Measurements from ENCODE around the gene SLAMF7. TPM values are rescaled to one million over a fixed set of nuclear protein-coding genes. Genes with fewer than 3 reads are reported as not detected.
"Not testable (repeated sequence)": the region's sequence is repeated elsewhere in the genome, so short reads cannot be mapped to it uniquely, and the experiment has no call there.

SLAMF7 gene, protein sequence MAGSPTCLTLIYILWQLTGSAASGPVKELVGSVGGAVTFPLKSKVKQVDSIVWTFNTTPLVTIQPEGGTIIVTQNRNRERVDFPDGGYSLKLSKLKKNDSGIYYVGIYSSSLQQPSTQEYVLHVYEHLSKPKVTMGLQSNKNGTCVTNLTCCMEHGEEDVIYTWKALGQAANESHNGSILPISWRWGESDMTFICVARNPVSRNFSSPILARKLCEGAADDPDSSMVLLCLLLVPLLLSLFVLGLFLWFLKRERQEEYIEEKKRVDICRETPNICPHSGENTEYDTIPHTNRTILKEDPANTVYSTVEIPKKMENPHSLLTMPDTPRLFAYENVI
- 100 to 1,000 TPM; 152 to 162 TPM for total RNA-seq

DNA sequence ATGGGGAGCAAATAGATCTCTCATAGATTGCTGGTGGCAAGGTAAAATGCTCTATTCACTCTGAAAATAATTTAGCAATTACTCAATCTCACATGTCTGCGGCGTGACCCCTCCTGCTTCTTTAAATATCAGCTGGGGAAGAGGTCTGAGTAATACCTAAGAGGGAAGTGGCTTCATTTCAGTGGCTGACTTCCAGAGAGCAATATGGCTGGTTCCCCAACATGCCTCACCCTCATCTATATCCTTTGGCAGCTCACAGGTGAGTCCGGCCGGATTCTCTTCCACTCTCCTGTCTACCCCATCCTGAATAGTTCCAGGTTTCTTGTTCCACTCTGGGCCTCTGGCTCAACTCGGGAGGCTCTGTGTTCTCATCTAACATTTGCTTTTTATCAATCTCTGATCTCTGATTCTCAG is at the start of gene SLAMF7:
Gene SLAMF7 (plus strand): TSS at position 150 of the 414 bp plus-strand sequence. CDS start 55 bp downstream, at position 205.
- DNase-seq = peak; percentile 48
- peak within 1 kb of the TSS; percentile 89 for H3K4me3 Mint-ChIP-seq
- H3K27me3 Mint-ChIP-seq = no peaks in the 10 kb centered on the region
- peaks cover 72% of the 10 kb centered on the region for H3K4me1 Mint-ChIP-seq
- H3K9me3 Mint-ChIP-seq = peaks cover 33% of the 10 kb centered on the region
- peaks cover 84% of the 10 kb centered on the region for H3K36me3 Mint-ChIP-seq
- H3K27ac Mint-ChIP-seq = peak within 1 kb of the TSS; percentile 94

DNA sequence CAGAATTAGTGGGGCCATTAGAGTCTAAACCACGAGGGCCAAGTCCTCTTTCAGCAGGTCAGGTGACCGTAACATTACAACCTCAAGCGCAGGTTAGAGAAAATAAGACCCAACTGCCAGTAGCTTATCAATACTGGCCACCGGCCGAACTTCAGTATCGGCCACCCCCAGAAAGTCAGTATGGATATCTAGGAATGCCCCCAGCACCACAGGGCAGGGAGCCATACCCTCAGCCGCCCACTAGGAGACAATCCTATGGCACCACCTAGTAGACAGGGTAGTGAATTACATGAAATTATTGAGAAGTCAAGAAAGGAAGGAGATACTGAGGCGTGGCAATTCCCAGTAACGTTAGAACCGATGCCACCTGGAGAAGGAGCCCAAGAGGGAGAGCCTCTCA is 46.7 kb upstream of the SLAMF7 start:
- H3K27me3 Mint-ChIP-seq, H3K9me3 Mint-ChIP-seq, DNase-seq: not testable (repeated sequence)
- Mint-ChIP-seq H3K4me3 (peak overlapping the region; percentile 20), H3K36me3 (peaks cover 66% of the 10 kb centered on the region), H3K4me1 (peaks cover 65% of the 10 kb centered on the region), H3K27ac (peak overlapping the region; percentile 83)

DNA sequence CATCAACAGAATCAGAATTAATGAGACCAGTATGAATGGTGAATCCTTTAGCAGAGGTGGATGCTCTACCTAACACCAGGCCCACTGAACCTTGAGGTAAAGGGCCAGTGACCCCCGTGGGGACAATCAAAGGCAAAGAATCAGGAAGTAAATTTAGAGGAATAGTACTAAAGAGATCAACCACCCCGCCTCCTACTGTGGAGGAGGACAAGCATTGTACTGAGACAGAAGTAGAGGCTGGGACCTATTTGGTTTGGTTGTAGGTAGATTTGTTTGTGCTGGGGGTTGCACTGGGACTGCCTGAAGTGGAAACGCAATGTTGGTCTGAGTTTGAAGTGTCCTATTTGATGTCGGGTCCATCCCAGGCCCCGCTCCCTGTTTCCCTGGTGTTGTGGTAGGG is 36.9 kb upstream of the SLAMF7 start:
- peaks cover 77% of the 10 kb centered on the region for H3K4me1 Mint-ChIP-seq
- no peak for DNase-seq
- H3K9me3 Mint-ChIP-seq = no peaks in the 10 kb centered on the region
- H3K27ac Mint-ChIP-seq = peak overlapping the region; percentile 61
- no peaks in the 10 kb centered on the region for H3K27me3 Mint-ChIP-seq
- peak overlapping the region; percentile 47 for H3K4me3 Mint-ChIP-seq
- peaks cover 49% of the 10 kb centered on the region for H3K36me3 Mint-ChIP-seq

DNA sequence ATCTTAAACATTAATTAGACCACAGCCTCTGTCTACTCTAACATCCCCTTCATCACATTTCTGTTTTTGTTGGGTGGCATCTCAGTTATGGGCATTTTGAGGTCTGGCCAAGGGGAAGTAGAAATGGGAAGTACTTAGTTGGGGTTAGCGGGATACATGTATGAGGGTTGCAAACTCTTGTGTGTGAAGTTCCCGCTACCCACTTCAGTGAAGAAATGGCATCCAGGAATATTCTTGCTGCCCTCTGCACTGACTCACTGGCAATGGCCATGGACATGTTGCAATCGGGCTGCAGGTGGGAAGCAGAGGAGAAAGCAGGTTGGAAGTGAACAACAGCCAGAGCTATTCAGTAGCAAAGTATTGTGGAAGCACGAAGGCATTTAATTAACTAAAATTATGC is 34.8 kb upstream of the SLAMF7 start:
- no peaks in the 10 kb centered on the region for H3K27me3 Mint-ChIP-seq
- peak overlapping the region; percentile 49 for H3K27ac Mint-ChIP-seq
- H3K4me1 Mint-ChIP-seq = peaks cover 62% of the 10 kb centered on the region
- H3K4me3 Mint-ChIP-seq = peak overlapping the region; percentile 47
- DNase-seq = no peak
- peaks cover 38% of the 10 kb centered on the region for H3K36me3 Mint-ChIP-seq
- no peaks in the 10 kb centered on the region for H3K9me3 Mint-ChIP-seq

DNA sequence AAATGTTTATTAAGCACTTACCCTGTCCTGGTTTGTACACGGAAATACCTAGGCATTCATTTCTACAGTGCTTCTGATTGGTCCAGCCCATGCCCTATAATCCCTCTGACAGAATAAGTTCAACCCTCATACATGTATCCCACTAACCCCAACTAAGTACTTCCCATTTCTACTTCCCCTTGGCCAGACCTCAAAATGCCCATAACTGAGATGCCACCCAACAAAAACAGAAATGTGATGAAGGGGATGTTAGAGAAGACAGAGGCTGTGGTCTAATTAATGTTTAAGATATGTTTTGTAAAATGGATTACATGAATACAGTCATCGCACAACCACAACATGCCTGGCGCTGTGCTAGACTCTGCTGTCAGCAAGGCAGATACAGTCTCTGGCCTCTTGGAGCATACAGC is 33.8 kb upstream of the SLAMF7 start:
- not testable (repeated sequence) for H3K9me3 Mint-ChIP-seq, DNase-seq, H3K27me3 Mint-ChIP-seq, H3K4me3 Mint-ChIP-seq, H3K27ac Mint-ChIP-seq
- H3K36me3 Mint-ChIP-seq = peaks cover 36% of the 10 kb centered on the region
- peaks cover 58% of the 10 kb centered on the region for H3K4me1 Mint-ChIP-seq

DNA sequence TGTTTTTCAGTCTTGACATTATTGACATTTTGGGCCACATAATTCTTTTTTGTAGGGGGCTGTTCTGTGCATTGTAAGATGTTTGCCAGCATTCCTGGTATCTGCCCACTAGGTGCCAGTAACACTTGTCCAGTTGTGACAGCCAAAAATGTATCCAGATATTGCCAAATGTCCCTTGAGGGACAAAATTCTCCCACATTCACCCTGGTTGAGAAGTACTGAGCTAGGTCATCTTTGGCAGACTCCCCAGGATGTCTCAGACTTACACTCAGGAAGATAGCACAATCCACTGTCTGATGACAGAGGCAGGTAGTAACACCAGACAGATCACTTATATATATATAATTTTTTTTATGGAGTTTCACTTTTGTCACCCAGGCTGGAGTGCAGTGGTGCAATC is 33.3 kb upstream of the SLAMF7 start:
- H3K36me3 Mint-ChIP-seq = peaks cover 32% of the 10 kb centered on the region
- H3K4me1 Mint-ChIP-seq = peaks cover 52% of the 10 kb centered on the region
- no peak overlapping the region for H3K4me3 Mint-ChIP-seq
- no peaks in the 10 kb centered on the region for H3K27me3 Mint-ChIP-seq
- DNase-seq = no peak
- H3K27ac Mint-ChIP-seq = no peak overlapping the region
- no peaks in the 10 kb centered on the region for H3K9me3 Mint-ChIP-seq

DNA sequence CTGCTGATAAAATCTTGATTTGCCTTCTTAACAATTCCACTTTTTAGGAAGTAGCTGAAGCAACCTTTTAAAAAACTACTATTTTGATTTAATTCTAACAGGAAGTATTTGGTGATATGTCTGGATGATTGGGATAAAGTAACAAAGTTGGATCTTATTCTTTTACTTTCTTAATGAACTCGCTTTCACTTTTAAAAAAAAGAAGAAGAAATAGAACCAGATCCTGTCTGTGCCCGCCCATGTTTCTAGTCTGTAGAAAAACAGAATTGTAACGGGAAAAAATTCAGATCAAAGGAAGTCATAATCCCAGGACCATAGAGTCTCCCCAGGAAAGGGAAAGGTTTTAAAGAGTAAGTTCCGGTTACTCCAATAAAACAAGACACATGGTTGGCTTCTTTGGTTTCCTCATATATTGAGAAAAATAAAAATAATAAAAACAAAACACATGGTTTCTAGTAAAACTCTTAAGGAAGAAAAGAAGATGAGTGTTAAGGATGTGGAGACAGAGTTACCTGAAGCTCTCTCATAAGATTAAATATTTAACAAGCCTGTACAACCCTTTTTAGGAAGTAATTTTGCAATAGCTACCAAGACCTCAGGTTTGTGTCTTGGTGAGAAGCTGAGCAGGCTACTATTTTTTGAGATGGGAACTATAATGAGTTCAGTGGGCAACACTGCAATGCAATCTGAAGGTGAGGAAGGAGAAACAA is 32.4 kb upstream of the SLAMF7 start:
- peaks cover 27% of the 10 kb centered on the region for H3K36me3 Mint-ChIP-seq

DNA sequence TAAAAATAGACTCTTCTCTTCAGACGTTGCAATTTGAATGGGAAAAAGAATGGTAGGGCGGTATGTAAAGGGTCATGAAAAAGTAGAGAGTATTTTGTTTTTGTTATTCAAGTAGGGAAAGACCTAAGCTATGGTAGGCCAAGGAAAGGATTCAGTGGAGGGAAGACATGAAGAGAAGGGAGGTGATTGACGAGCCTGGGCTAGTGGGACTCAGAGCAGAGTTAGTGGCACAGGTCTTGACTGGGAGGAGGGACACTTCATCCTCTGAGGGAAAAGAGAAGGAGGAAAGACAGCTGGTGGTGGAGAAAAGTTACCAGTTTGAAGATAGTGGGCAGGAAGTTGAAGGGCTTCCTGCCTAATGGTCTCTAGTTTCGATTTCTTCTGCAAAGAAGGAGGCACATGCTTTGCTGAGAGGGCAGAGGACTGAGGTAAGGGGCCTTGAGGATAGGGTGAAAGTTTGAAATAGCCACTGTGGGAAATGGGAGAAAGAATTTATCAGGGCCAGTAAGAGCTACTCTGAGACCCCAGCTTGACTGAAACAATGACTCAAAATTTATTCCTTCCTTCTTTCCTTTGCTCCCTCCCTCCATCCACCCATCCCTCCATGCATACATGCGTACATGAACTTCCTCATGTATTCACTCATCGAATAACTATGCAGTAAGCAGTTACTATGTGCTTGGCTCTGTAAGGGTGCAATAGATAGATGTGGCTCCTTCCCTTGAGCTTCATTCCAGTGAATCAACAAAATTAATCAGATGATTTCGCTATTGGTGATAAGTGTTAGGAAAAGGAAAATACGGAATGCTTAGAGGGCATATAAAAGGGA is 31.6 kb upstream of the SLAMF7 start:
- H3K9me3 Mint-ChIP-seq = no peaks in the 10 kb centered on the region
- H3K4me3 Mint-ChIP-seq = no peak overlapping the region
- H3K36me3 Mint-ChIP-seq = peaks cover 19% of the 10 kb centered on the region
- peaks cover 42% of the 10 kb centered on the region for H3K4me1 Mint-ChIP-seq
- no peak overlapping the region for H3K27ac Mint-ChIP-seq
- H3K27me3 Mint-ChIP-seq = no peaks in the 10 kb centered on the region
- DNase-seq = no peak

More for the DNA sequence above, 32.4 kb upstream of the SLAMF7 start:
- no peaks in the 10 kb centered on the region for H3K9me3 Mint-ChIP-seq
- DNase-seq = no peak
- H3K4me3 Mint-ChIP-seq = no peak overlapping the region
- no peak overlapping the region for H3K27ac Mint-ChIP-seq
- H3K4me1 Mint-ChIP-seq = peaks cover 44% of the 10 kb centered on the region
- no peaks in the 10 kb centered on the region for H3K27me3 Mint-ChIP-seq

DNA sequence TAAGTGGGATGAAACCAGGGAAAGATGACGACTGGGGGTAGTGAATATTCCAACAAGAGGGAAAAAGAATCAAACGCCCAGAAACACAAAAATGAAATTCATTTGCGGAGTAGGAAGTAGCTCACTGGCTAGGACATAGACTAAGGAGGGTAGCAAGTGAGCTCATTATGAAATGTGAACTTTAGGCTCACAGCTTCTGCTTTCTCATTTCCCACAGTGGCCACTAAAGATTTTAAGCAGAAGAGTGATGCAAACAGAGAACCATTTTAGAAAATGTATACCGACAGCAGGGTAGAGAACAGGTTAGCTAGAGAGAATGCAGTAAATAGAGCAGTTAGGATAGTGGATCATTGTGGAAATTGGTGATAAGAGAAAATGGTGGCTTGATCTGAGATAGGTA is 30.9 kb upstream of the SLAMF7 start:
- no peak for DNase-seq
- no peak overlapping the region for H3K4me3 Mint-ChIP-seq
- H3K27ac Mint-ChIP-seq = no peak overlapping the region
- no peaks in the 10 kb centered on the region for H3K9me3 Mint-ChIP-seq
- H3K36me3 Mint-ChIP-seq = peaks cover 13% of the 10 kb centered on the region
- H3K4me1 Mint-ChIP-seq = peaks cover 42% of the 10 kb centered on the region
- no peaks in the 10 kb centered on the region for H3K27me3 Mint-ChIP-seq

DNA sequence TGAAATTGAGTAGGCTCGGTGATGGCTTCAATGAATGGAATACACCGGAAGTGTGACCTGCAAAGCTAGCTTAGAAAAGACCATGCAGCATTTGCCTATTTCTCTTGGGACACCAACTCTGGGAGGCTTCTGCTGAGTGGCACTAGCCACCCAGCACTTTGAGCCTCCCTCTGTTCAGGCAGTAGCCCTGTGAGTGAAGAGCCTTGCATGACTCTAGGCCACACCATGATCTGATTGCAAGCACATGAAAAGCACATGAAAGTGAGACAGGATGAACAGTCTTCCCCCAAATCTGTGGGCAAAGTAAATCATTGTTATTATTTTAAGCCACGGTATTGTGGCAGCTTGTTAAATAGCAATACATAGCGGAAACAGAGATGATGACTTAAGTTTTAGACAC is 30.2 kb upstream of the SLAMF7 start:
- DNase-seq = no peak
- Mint-ChIP-seq H3K27ac (no peak overlapping the region), H3K36me3 (peaks cover 6% of the 10 kb centered on the region), H3K9me3 (no peaks in the 10 kb centered on the region), H3K4me3 (no peak overlapping the region), H3K4me1 (peaks cover 40% of the 10 kb centered on the region), H3K27me3 (no peaks in the 10 kb centered on the region)

DNA sequence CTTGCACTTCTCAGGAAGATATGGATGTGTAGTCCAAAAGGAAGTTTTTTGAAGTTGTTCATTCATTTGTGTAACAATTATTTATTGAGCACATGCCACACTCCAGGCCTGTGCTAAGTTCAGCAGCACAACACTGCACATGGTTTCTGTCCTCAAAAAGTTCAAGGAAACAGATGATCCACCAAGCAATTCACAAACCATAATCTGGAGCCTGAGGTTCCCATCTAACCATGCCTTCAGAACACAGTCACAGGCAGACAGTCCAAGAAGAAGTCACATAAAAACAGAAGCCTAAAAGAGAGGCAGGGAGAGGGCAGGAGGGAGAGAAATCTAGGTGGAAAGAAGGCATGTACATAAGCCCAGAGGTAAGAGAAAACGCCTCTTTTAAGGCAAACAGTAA is 29.3 kb upstream of the SLAMF7 start:
- Mint-ChIP-seq H3K27me3 (no peaks in the 10 kb centered on the region), H3K9me3 (no peaks in the 10 kb centered on the region), H3K27ac (no peak overlapping the region), H3K4me1 (peaks cover 37% of the 10 kb centered on the region), H3K36me3 (no peaks in the 10 kb centered on the region), H3K4me3 (no peak overlapping the region)
- DNase-seq = no peak

DNA sequence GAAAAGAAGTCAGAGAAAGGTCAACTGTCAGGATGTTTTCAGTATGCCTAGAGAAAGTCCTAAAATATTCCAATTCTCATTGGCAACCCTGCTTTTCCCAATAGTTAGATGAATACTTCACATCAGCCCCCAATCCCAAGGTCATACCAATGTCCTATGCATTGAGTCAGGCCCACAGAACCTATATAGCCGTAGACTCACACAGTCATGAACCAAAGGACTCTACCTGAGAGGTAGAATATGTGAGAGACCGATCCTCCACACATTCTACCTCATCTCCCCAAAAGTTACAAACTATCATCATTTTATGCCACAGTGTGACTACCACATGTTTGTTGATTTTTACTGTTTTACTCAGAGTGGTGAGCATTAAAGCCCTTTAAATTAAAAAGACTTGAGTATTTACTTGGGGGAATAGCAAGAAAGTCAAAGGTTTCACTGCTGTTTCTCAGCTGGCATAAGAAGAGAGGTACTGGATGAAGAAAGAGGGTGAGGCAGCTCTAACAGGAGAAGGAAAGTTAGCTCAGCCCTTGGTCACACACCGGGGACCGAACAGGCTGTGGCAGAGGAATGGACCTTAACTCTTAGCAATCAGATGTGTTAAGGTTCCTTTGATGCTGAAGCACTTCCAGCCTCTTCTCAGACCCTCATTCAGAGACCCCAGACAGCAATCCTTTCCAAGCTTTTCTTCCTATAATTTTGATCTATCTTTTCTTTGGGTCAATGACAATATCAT is 28.4 kb upstream of the SLAMF7 start:
- Mint-ChIP-seq H3K9me3 (no peaks in the 10 kb centered on the region), H3K4me3 (no peak overlapping the region), H3K27me3 (no peaks in the 10 kb centered on the region), H3K4me1 (peaks cover 37% of the 10 kb centered on the region), H3K36me3 (no peaks in the 10 kb centered on the region), H3K27ac (no peak overlapping the region)
- no peak for DNase-seq

DNA sequence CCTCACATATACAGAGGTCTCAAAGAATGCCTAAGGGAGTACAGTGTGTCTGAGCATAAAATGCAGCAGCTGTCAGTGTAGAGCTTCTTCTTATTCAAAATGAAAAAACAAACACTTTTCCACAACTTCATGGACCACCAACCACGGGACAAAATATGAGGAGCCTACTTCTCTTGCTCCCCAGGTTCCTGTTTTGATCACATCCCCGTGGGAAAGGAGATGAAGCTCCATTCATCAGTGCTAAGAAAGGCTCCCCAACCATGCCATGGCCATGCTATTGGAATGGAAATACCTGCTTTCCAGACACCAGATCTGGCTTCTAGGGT is 27.8 kb upstream of the SLAMF7 start:
- no peak for DNase-seq
- Mint-ChIP-seq H3K4me1 (peaks cover 37% of the 10 kb centered on the region), H3K27me3 (no peaks in the 10 kb centered on the region), H3K9me3 (no peaks in the 10 kb centered on the region), H3K27ac (no peak overlapping the region), H3K4me3 (no peak overlapping the region), H3K36me3 (no peaks in the 10 kb centered on the region)

DNA sequence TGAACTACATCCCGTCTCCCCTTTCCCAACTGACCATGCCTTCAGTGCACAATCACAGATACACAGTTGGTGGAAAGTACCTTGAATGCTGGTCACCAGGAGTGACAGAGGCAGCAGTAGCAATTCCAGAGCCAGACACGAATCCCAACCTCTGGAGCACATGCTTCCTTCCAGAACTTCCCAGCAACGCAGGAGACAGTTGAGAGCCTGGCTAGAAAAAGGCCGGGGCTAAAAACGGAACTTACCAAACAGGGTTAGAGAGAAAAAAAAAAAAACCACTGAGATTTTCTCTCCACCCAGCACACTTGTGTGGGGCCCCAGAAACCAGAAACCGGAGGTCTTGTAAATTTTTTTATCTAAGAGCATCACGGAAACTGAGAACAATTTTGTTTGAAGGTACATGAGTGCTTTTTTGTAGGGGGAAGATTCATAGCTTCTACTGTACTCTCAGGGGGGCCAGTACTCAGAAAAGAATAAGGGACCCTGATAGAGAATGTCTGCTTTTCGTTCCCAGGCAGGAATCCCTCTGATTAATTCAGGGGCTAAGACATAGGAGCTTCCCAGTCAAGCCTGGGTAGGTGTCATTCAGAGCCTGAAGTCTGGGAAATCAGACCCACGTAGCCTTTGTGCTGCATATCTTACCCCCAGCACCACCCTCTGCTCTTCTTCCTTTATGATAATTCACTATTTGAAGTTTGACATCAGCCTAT is 27.3 kb upstream of the SLAMF7 start, which contains the start of gene CD48:
Gene CD48 (minus strand): TSS at position 221 of the 710 bp plus-strand sequence. CDS start 59 bp downstream, at position 162.
- DNase-seq = peak; percentile 63
- Mint-ChIP-seq H3K27ac (no peak within 1 kb of the TSS), H3K4me1 (peaks cover 38% of the 10 kb centered on the region), H3K9me3 (no peaks in the 10 kb centered on the region), H3K4me3 (no peak within 1 kb of the TSS), H3K27me3 (no peaks in the 10 kb centered on the region), H3K36me3 (no peaks in the 10 kb centered on the region)

Measured in activated naive CD8-positive, alpha-beta T cell treated with anti-CD3 and anti-CD28 coated beads for 36 hours (primary cell).